SJCRH30 (cell line): ENCODE results near the gene SLC6A11. TPM values are rescaled to one million over a fixed set of nuclear protein-coding genes. Genes with fewer than 3 reads are reported as not detected.

Experiments used
- DNase-seq, 2 experiments: peaks; one replicate each; pipeline ENCODE4 v3.0.0-alpha.2; 2015 to 2020
- H3K27ac ChIP-seq: fragments of 250-450 bp; sonication (Bioruptor Pico); 2 replicates; pipeline ENCODE4 v1.5.1; 2020; ENCODE audit warnings: mild to moderate bottlenecking, moderate library complexity
- H3K27me3 ChIP-seq: fragments of 250-450 bp; sonication (Bioruptor Pico); 2 replicates; pipeline ENCODE4 v1.5.1; 2020; ENCODE audit warnings: mild to moderate bottlenecking, moderate library complexity
- H3K36me3 ChIP-seq: fragments of 250-450 bp; sonication (Bioruptor Pico); 2 replicates; pipeline ENCODE4 v1.5.1; 2020; ENCODE audit warnings: mild to moderate bottlenecking, moderate library complexity
- H3K4me1 ChIP-seq: fragments of 250-450 bp; sonication (Bioruptor Pico); 2 replicates; pipeline ENCODE4 v1.5.1; 2020; ENCODE audit warnings: mild to moderate bottlenecking, moderate library complexity
- H3K4me3 ChIP-seq: fragments of 250-450 bp; sonication (Bioruptor Pico); 2 replicates; pipeline ENCODE4 v1.5.1; 2020; ENCODE audit warnings: mild to moderate bottlenecking, moderate library complexity
- H3K9me3 ChIP-seq: fragments of 250-450 bp; sonication (Bioruptor Pico); replicated peaks from 2 replicates; pipeline ENCODE4 v1.5.1; 2020; ENCODE audit warnings: mild to moderate bottlenecking, moderate library complexity
- total RNA-seq: library from RNA; depleted of rRNA; stranded (reverse); fragments of >200 nt; shearing (Covaris generic); gene quantifications from 2 replicates; pipeline ENCODE4 v1.2.3, GENCODE V29; 2014; rRNA removed

The SLC6A11 gene
- 0.03 TPM in 1 of 2 replicates, not detected in the other for total RNA-seq

DNA sequence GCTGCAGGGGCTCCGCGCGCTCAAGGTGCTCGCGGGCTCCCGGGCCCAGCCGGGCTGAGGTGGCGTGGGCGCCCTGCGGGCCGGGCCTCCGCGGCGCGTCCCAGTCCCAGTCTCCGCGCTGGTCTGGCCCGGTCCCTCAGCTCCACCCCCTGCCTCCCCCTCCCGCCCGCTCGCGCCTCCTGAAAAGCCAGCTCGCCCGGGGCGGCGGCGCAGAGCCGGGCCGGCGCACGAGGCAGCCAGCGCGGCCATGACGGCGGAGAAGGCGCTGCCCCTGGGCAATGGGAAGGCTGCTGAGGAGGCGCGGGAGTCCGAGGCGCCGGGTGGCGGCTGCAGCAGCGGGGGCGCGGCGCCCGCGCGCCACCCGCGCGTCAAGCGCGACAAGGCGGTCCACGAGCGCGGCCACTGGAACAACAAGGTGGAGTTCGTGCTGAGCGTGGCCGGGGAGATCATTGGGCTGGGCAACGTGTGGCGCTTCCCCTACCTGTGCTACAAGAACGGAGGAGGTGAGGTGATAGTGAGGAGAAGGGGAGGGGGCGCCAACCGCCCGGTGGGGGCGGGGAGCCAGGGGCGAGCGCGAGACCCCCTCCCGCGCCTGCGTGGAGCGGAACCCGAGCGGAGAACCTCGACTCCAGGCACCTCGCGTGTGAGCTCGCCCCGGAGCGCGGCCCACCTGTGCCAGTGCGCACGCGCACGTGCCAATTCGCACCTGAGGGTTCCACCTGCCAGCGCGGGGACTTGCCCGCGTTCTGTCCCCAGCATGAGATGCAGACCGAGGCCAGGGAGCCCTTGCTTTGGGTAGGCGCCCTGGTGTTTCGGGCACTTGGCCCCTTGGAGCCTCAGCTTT, at the start of gene SLC6A11:
Gene SLC6A11, plus strand, starts transcription at position 210 of the 844 bp plus-strand sequence. Its CDS starts 38 bp downstream, at position 248.
- no peaks in the 10 kb centered on the region for H3K9me3 ChIP-seq
- H3K4me1 ChIP-seq, result no peaks in the 10 kb centered on the region
- no peaks in the 10 kb centered on the region for H3K27me3 ChIP-seq
- DNase-seq, result no peak
- H3K36me3 ChIP-seq, result no peaks in the 10 kb centered on the region
- no peak within 1 kb of the TSS for H3K4me3 ChIP-seq
- H3K27ac ChIP-seq, result no peak within 1 kb of the TSS

DNA sequence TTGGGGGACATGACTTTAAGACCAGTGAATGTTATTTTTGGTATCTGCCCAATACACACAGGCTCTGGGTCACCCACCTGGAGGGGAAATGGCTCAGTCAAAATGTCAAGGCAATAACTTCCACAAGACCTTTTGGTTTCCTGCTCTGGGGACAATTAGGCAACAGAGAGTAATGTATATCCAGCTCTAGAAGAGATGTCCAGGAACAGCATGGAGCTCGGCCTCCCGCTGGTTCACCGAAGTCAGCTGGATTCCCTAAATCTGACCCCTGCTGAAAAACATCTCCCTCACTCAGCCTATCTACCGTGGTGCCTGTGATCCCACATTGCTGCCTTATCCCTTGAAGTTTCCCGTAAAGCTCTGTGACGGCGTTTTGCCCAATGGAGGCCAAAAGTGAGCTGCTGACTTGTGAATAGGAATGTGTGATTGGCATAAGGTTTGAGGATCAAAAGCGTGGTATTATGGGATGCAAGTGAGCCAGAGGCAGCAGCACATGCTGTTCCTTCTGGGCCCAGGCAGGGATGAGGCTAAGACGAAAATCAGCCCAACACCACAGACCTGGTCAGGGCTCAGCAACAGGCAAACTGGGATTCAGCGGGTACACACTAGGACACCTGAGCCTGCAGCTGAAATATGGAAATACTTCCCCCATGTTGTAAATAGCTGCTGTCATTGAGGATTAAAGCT, 47.2 kb upstream of the SLC6A11 start:
- Histone ChIP-seq H3K4me1 (no peaks in the 10 kb centered on the region), H3K4me3 (no peak overlapping the region), H3K27me3 (0 out of 2 replicates have a peak, but pooled peaks cover 5% of the 10 kb centered on the region), H3K36me3 (no peaks in the 10 kb centered on the region), H3K27ac (no peak overlapping the region), H3K9me3 (no peaks in the 10 kb centered on the region)
- DNase-seq, result no peak

DNA sequence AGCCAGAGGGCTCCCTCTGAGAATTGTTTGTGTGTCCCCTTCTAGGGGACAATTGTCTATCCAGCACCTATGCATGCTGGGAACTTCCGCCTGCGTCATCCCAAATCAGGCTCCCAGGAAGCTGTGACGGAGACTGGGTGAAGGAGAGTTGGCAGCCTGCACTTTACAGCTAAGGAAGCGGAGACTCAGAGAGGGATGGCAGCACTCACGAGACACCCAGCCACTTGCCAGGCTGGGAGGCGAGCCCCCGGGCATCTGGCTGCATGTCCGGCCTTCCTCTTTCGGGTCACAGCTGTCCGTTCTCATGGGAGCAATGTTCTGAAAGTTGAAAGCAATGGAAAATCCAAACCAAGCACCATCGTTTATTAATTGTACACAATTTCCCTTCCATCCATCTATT, 45.5 kb upstream of the SLC6A11 start:
- H3K36me3 ChIP-seq, result no peaks in the 10 kb centered on the region
- H3K4me3 ChIP-seq, result no peak overlapping the region
- H3K9me3 ChIP-seq, result no peaks in the 10 kb centered on the region
- no peak overlapping the region for H3K27ac ChIP-seq
- no peaks in the 10 kb centered on the region for H3K4me1 ChIP-seq
- no peak for DNase-seq
- H3K27me3 ChIP-seq, result no peaks in the 10 kb centered on the region; the same call in 1 of the 2 replicates

DNA sequence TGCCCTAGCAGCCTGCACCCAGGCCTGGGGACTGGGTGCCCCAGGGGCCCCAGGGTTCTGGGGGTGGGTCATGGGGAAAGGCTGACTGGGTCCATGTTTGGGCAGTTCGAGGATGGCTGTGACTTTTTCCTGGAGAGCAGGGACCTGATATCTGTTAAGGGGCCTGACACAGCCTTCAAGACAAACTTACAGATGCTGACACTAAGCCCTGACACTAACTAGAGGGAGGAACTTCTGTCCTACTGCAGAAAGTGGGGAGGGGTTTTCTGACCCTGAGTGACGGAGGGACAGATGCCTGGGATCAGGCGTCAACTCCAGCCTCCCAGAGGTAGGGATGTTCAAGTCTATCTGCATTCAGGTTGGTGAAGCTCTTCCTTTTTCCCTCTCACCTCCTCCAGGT, 45.0 kb upstream of the SLC6A11 start:
- Histone ChIP-seq H3K27me3 (no peaks in the 10 kb centered on the region; the same call in 1 of the 2 replicates), H3K4me3 (no peak overlapping the region)

DNA sequence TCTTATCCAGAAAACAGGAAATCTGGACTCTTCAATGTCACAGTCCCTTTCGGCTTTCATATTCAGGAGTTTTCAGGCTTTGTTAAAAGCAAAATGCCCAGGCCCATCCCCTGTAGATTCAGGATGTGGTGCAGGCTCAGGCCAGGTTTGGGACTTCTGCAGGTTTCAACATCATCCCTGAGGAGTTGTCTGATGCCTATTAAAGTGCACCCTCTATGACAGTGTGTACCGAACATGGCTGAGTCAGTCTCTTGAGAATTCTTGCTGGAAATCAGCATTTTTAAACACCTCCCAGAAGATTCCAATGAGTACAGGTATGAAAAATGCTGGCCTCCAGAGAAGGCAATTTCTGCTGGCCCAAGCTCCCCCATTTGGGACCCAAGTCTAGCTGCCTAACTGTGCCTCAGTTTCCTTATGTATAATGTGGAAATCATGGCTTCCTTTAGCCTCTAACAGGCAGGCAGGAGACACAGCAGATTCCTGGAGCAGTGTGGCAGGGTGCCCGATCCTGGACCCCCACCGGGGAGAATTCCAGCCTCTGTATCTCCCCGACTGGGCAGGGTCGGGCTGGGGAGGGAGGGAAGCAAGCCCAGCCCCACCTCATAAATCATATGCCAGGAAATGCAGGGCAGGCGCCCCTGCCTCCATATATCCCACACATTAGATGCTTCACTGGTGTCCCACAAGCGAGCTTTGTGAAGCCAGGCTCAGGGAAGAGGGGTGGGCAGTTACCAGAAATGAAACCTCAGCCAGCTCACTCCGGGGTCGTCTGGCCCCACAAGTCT, 44.4 kb upstream of the SLC6A11 start:
- Histone ChIP-seq H3K4me1 (no peaks in the 10 kb centered on the region), H3K9me3 (no peaks in the 10 kb centered on the region), H3K27me3 (no peaks in the 10 kb centered on the region; the same call in 1 of the 2 replicates), H3K36me3 (no peaks in the 10 kb centered on the region), H3K27ac (no peak overlapping the region), H3K4me3 (no peak overlapping the region)
- no peak for DNase-seq

More for the DNA sequence above, 45.0 kb upstream of the SLC6A11 start:
- H3K9me3 ChIP-seq, result no peaks in the 10 kb centered on the region
- no peak for DNase-seq
- no peaks in the 10 kb centered on the region for H3K36me3 ChIP-seq
- H3K27ac ChIP-seq, result no peak overlapping the region
- no peaks in the 10 kb centered on the region for H3K4me1 ChIP-seq

DNA sequence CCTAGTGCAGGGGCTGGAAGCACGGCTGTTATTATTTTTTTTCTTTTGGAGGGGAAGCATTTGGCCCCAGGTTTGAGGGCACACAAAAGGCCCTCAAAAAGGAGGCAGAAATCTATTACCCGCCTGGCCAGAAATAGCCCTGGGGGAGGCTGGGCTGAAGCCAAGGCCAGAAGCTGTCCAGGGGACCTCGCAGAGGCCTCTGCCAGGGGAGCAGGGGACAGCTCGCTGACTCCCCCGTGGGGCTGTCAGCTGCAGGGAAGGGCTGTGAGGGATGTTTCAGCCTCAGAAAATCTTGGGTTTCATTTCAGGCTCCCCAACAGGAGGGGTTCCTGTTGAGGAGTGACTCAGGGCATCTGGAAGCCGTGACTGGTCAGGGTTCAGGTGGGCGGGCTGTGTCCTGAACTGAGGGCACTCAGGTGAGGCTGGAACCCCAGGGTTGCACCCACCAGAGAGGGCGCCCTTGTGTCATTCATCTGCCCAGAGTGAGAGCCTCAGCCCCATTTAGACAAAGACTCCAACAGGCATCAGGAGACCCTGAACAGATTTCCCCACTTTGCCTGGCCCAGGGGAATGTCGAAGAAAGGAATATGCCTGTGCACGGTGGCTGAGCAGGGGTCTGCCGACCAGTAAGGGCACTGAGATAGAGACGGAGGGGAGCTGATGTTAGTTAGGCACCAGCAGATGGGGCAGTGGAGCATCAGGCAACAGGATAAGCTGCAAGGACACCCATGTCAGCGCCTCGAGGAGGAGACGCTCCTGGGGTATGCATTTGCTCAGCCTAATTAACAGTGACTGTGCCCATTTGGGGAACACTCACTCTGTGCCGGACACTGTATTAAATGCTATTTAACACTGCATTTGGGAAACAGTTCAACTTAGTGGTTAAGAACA, 43.5 kb upstream of the SLC6A11 start:
- Histone ChIP-seq H3K27me3 (no peaks in the 10 kb centered on the region; the same call in 1 of the 2 replicates), H3K4me1 (no peaks in the 10 kb centered on the region), H3K36me3 (no peaks in the 10 kb centered on the region), H3K27ac (no peak overlapping the region), H3K9me3 (no peaks in the 10 kb centered on the region), H3K4me3 (no peak overlapping the region)
- DNase-seq, result peak in 1 of 2 experiments; percentile 7

DNA sequence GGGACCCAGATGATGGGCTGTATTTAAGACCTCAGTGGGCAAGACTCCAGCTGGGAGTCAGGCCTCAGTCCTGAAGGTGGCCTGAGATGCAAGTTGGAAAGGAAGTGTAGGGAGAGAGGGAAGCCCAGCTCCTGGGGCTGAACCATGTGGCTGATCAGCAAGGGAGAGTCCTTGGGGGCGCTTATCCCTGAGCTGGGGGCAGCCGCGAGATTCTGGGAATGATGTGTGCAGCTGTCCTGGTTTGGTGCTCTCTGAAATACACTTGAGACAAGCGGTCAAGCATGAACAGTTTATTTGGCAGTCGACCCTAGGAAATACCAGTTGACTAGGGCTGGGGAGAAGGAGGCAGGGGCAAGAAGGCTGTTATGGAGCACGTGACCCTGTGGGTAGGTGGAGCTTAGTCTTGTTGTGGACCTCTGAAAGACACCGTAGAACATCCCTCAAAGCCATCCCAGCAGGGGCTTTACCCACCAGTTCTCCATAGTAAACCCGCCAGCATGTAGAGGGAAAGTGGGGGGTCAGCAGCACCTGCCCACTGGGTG, 41.8 kb upstream of the SLC6A11 start:
- H3K27me3 ChIP-seq, result no peaks in the 10 kb centered on the region; the same call in 1 of the 2 replicates
- no peak overlapping the region for H3K27ac ChIP-seq
- DNase-seq, result no peak
- no peaks in the 10 kb centered on the region for H3K36me3 ChIP-seq
- H3K4me3 ChIP-seq, result no peak overlapping the region
- no peaks in the 10 kb centered on the region for H3K4me1 ChIP-seq
- no peaks in the 10 kb centered on the region for H3K9me3 ChIP-seq

DNA sequence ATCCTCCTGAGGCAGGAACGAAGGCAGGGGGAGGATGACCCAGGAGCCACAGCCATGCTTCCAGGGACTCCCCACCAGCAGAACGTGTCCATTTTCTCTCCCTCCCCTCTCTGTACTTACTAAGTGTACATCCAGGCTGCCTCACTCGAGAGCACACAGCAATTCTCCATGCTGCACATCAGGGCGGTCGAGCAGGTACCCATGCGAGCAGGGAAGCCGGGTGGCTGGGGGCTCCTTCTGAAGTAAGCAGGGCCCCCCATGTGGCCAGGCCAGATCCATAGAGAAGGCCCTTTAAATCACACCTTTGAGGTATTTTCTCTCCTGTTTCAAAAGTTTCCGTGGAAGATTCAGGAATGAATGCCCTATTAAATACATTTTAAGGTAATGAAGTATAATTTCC, 41.2 kb upstream of the SLC6A11 start:
- Histone ChIP-seq H3K36me3 (no peaks in the 10 kb centered on the region), H3K27me3 (no peaks in the 10 kb centered on the region; the same call in 1 of the 2 replicates), H3K4me1 (no peaks in the 10 kb centered on the region), H3K27ac (no peak overlapping the region), H3K4me3 (no peak overlapping the region), H3K9me3 (no peaks in the 10 kb centered on the region)
- DNase-seq, result no peak

DNA sequence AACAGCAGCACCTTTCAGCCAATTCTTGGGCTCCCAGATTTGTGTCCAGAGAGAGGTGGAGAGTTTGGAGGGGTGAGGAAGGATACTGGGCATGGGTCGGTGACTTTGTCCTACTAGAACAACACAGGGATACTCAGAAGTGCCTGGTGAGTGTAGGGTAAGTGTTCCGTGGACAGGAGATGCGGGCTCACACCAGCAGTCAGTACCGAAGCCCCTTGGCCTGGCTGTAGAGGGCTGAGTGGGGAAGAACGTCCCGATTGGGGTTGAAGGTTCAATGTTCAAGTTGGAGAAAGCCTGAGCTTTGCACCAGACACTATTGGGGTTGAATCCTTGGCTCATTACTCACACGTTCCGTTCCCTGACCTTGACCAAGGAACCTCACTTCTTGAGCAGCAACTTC, 40.8 kb upstream of the SLC6A11 start:
- no peak overlapping the region for H3K27ac ChIP-seq
- no peaks in the 10 kb centered on the region for H3K9me3 ChIP-seq
- no peak for DNase-seq
- H3K27me3 ChIP-seq, result no peaks in the 10 kb centered on the region; the same call in 1 of the 2 replicates
- no peak overlapping the region for H3K4me3 ChIP-seq
- H3K4me1 ChIP-seq, result no peaks in the 10 kb centered on the region
- H3K36me3 ChIP-seq, result no peaks in the 10 kb centered on the region

DNA sequence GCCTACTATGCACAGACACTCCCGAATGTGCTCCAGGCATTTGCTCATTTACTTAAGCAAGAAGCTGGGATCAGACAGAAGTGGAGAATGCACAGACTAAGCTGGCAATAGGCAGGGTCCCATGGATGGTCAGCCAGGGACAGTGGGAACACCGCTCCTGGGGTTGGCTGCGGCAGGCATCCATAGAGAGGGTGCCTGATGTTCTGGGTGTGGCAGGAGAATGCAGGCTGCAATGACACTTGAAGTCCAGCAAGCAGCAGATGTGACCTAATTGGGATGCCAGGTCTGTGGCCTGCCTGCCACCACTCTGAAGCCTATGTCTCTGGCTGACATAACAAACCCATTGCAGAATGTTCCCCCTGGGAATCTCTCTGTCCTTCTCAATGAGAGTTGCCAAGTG, 40.2 kb upstream of the SLC6A11 start:
- no peak overlapping the region for H3K4me3 ChIP-seq
- no peaks in the 10 kb centered on the region for H3K36me3 ChIP-seq
- H3K27me3 ChIP-seq, result no peaks in the 10 kb centered on the region; the same call in 1 of the 2 replicates
- no peaks in the 10 kb centered on the region for H3K9me3 ChIP-seq
- no peak for DNase-seq
- H3K4me1 ChIP-seq, result no peaks in the 10 kb centered on the region
- H3K27ac ChIP-seq, result no peak overlapping the region

DNA sequence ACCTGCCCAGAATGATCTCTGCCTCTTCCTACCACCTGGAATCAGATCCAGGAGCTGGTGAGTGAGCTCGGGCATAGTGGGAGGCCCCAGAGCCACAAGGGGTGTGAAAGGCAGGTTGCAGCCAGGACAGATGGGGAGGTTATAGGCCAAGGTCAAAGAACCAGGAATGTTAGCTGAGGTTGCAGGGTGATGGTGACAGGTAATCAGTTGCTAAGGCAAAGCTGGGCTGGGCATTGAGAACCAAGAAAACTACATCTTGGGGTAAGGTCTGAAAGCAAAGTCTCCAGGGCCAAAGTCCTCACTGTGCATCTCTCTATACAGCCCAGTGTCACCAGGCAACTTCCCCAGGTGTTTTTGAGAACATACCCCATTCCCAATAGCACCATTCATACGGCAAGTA, 38.4 kb upstream of the SLC6A11 start:
- no peak for DNase-seq
- Histone ChIP-seq H3K9me3 (no peaks in the 10 kb centered on the region), H3K27ac (no peak overlapping the region), H3K36me3 (no peaks in the 10 kb centered on the region), H3K4me1 (no peaks in the 10 kb centered on the region), H3K27me3 (no peaks in the 10 kb centered on the region; the same call in 1 of the 2 replicates), H3K4me3 (no peak overlapping the region)

DNA sequence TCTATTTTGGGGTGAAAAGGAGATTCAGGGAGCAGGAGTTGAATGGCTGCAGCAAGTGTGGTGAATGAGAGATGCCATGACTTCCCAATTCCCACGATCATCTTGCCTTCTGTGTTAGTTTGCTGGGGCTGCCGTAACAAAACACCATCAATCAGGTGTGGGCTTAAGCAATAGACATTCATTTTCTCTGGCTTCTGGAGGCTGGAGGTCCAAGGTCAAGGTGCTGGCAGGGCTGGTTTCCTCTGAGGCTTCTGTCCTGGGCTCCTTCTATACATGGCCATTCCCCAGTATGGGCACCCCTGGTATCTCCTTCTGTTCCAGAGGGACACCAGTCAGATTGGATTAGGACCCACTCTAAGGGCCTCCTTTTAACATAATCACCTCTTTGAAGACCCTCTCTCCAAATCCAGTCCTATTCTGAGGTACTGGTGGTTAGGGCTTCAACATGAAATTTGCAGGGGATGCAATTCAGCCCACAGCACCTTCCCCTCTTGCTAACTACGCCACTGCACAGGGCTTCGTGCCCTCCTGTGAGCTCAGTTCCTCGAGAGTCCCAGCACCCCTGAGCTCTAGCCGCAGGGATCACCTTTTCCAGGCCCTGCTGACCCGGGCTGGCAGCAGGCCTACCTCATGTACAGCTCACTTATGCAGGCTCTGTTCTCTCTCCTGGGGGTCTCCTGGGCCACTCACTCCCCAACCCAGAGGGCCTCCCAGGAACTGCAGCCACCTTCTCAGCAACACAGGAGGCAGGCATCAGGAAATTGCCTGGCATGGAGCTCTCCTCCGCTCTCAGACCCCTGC, 37.3 kb upstream of the SLC6A11 start:
- H3K4me3 ChIP-seq, result no peak overlapping the region
- H3K27ac ChIP-seq, result no peak overlapping the region

DNA sequence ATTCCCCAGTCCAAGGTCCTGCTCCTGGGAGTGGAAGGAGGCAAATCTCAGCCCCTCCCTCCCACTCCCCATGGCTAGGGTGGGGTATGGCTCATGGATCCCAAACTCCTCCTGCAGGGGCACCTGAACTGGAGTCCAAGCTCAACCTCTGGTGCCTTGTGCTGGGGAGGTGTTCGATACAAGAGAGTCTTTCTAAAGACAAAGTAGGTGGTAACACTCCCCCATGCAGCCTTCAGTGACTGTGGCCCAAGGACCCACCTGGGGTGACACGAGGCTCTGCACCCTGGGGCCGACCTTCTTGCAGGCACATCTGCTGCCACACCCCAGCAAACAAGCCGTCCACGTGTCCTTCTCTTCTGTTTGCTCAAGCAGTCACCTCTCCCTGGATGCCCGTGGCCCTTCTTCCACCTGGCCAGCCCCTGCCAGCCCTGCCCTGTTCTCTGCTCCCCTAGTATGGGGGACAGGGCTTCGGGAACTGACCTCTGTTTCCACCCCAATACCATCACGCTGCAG, 36.7 kb upstream of the SLC6A11 start:
- Histone ChIP-seq H3K4me3 (no peak overlapping the region), H3K9me3 (no peaks in the 10 kb centered on the region), H3K4me1 (no peaks in the 10 kb centered on the region), H3K27me3 (no peaks in the 10 kb centered on the region; the same call in 1 of the 2 replicates), H3K27ac (no peak overlapping the region), H3K36me3 (no peaks in the 10 kb centered on the region)
- DNase-seq, result no peak

More for the DNA sequence above, 37.3 kb upstream of the SLC6A11 start:
- no peaks in the 10 kb centered on the region; the same call in 1 of the 2 replicates for H3K27me3 ChIP-seq
- DNase-seq, result no peak
- H3K4me1 ChIP-seq, result no peaks in the 10 kb centered on the region
- no peaks in the 10 kb centered on the region for H3K36me3 ChIP-seq
- H3K9me3 ChIP-seq, result no peaks in the 10 kb centered on the region
